A673 (cell line): ENCODE measurements around the gene MAN1B1. TPM values are rescaled to one million over a fixed set of nuclear protein-coding genes. Genes with fewer than 3 reads are reported as not detected.

Experiments
- BruUV-seq: library from RNA; stranded (reverse); fragments of 400-500 nt; replicated peaks from 2 replicates; lab custom pipeline; 2021; lab: Mats Ljungman, UMichigan
- CTCF ChIA-PET: fragments of 300-600 bp; sonication (Branson Sonifier 250); formaldehyde crosslinking; loops from one replicate; lab custom pipeline; 2022; ENCODE audit warnings: antibody characterized with exemption; lab: Charles Lee
- POLR2A ChIA-PET: fragments of 300-600 bp; sonication (Branson Sonifier 250); formaldehyde crosslinking; loops from one replicate; lab custom pipeline; 2022; ENCODE audit warnings: antibody characterized with exemption; ENCODE audit not compliant: low non-redundant PET; lab: Charles Lee
- DNase-seq: peaks from one replicate; pipeline ENCODE4 v3.0.0-alpha.2; 2015; ENCODE audit warnings: low spot score
- H3K27ac ChIP-seq: fragments of 200-600 bp; sonication (generic); 2 replicates; pipeline ENCODE4 v1.5.1; 2016; ENCODE audit warnings: mixed run types, low read depth, mild to moderate bottlenecking, mixed read lengths, antibody characterized with exemption, low read length; ENCODE audit not compliant: poor library complexity, severe bottlenecking
- H3K27me3 ChIP-seq: fragments of 200-600 bp; sonication (generic); replicated peaks from 2 replicates; pipeline ENCODE4 v1.6.1; 2017; ENCODE audit warnings: mixed run types, low read depth, mild to moderate bottlenecking, mixed read lengths, antibody characterized with exemption, low read length; ENCODE audit not compliant: insufficient read depth, poor library complexity
- H3K36me3 ChIP-seq: fragments of 200-600 bp; sonication (generic); 2 replicates; pipeline ENCODE4 v1.6.1; 2016; ENCODE audit warnings: mixed run types, mild to moderate bottlenecking, mixed read lengths, antibody characterized with exemption, low read length; ENCODE audit not compliant: insufficient read depth, poor library complexity, severe bottlenecking
- H3K4me1 ChIP-seq: fragments of 200-600 bp; sonication (generic); 2 replicates; pipeline ENCODE4 v1.6.1; 2017; ENCODE audit warnings: mixed run types, mild to moderate bottlenecking, mixed read lengths, antibody characterized with exemption, low read length; ENCODE audit not compliant: insufficient read depth, poor library complexity, severe bottlenecking
- H3K4me3 ChIP-seq: fragments of 200-600 bp; sonication (generic); 2 replicates; pipeline ENCODE4 v1.5.1; 2016; ENCODE audit warnings: low read depth, mixed run types, mild to moderate bottlenecking, mixed read lengths, low read length; ENCODE audit not compliant: poor library complexity, severe bottlenecking
- H3K9me3 ChIP-seq: fragments of 200-600 bp; sonication (generic); 2 replicates; pipeline ENCODE4 v1.6.1; 2016; ENCODE audit warnings: mixed run types, low read depth, mild to moderate bottlenecking, mixed read lengths, antibody characterized with exemption, low read length; ENCODE audit not compliant: poor library complexity, severe bottlenecking
- CTCF ChIP-seq: fragments of 300-800, 200-600 bp; sonication (generic); conservative IDR thresholded peaks from 2 replicates; pipeline ENCODE4 v1.5.1; 2017; ENCODE audit warnings: low read depth, mild to moderate bottlenecking, antibody characterized with exemption, low read length, moderate library complexity, mixed read lengths
- EZH2 ChIP-seq: fragments of 200-600 bp; sonication (generic); IDR thresholded peaks from 2 replicates; pipeline ENCODE4 v1.6.1; 2017; ENCODE audit warnings: borderline replicate concordance, low read depth, mild to moderate bottlenecking, mixed read lengths, antibody characterized with exemption, low read length; ENCODE audit not compliant: poor library complexity, severe bottlenecking
- intact Hi-C: fragments of 100-400 bp; cut with micrococcal nuclease; formaldehyde crosslinking; loops from one replicate; pipeline ENCODE4 v1.10.0; 2022; ENCODE audit not compliant: unreplicated experiment
- total RNA-seq: library from RNA; stranded (reverse); gene quantifications from 2 replicates; pipeline ENCODE4 v1.2.3, GENCODE V29; 2021

MAN1B1 gene
- total RNA-seq, 1 experiment from 2014 or later: 48.6 TPM

GRCh38 chr9:137095664-137096517 lies 9.1 kb downstream of the MAN1B1 start:
- Histone ChIP-seq H3K4me1 (no peaks in the 10 kb centered on the region), H3K4me3 (no peak overlapping the region), H3K27me3 (no peaks in the 10 kb centered on the region), H3K9me3 (no peaks in the 10 kb centered on the region), H3K27ac (no peak overlapping the region), H3K36me3 (peaks cover 14% of the 10 kb centered on the region)
- TF ChIP-seq EZH2: no peak
- TF ChIP-seq CTCF: no peak
- no TSS peak for BruUV-seq
- intact Hi-C loops: no loop called here
- DNase-seq: no peak
- POLR2A ChIA-PET: no interaction called here
- CTCF ChIA-PET: no interaction called here

GRCh38 chr9:137096785-137097546 lies 10.2 kb downstream of the MAN1B1 start:
- CTCF ChIA-PET: no interaction called here
- TF ChIP-seq EZH2 (no peak), CTCF (no peak)

GRCh38 chr9:137097761-137098462 lies 11.1 kb downstream of the MAN1B1 start:
- H3K27me3 ChIP-seq: no peaks in the 10 kb centered on the region
- BruUV-seq: no TSS peak
- TF ChIP-seq EZH2 (no peak), CTCF (no peak)
- no peak overlapping the region for H3K4me3 ChIP-seq
- no peak overlapping the region for H3K27ac ChIP-seq
- H3K36me3 ChIP-seq: peaks cover 35% of the 10 kb centered on the region
- ChIA-PET CTCF (no interaction called here), POLR2A (no interaction called here)
- H3K9me3 ChIP-seq: peaks cover 10% of the 10 kb centered on the region
- intact Hi-C loops: no loop called here
- H3K4me1 ChIP-seq: no peaks in the 10 kb centered on the region
- no peak for DNase-seq

More at GRCh38 chr9:137096785-137097546, 10.2 kb downstream of the MAN1B1 start:
- POLR2A ChIA-PET: no interaction called here
- peaks cover 25% of the 10 kb centered on the region for H3K36me3 ChIP-seq
- H3K4me1 ChIP-seq: no peaks in the 10 kb centered on the region
- DNase-seq: no peak
- peaks cover 1% of the 10 kb centered on the region for H3K9me3 ChIP-seq
- H3K27me3 ChIP-seq: no peaks in the 10 kb centered on the region
- H3K27ac ChIP-seq: no peak overlapping the region
- BruUV-seq: no TSS peak
- H3K4me3 ChIP-seq: no peak overlapping the region
- intact Hi-C loops: no loop called here
